ENCODE data around the gene C2CD2L. TPM values are rescaled to one million over a fixed set of nuclear protein-coding genes. Genes with fewer than 3 reads are reported as not detected.

The C2CD2L gene
- total and polyA plus RNA-seq, 2 donors from 2014 or later, result 16.0 to 17.7 TPM

- intact Hi-C loops (cut with DNase I), result no loop called here
- FAIRE-seq, result peak; percentile 51
- H3K9ac ChIP-seq (ENCODE audit: low read length in 3 of 3), result peak within 1 kb of the TSS; percentile 85 to 93 (median 86)
Observed at GRCh38 chr11:119084663-119085436, 22.3 kb upstream of the C2CD2L start, which contains the start of gene HMBS. Gene HMBS (plus strand): TSS chr11:119084881. CDS start chr11:119085034, 153 bp downstream.

GRCh38 chr11:119085437-119085847 is 21.7 kb upstream of the C2CD2L start:
- Histone ChIP-seq H3K27ac (ENCODE audit: low read depth in 2 of 2, low read length in 2 of 2) (peak overlapping the region; percentile 70 to 86), H3K27me3 (ENCODE audit: control insufficient read depth, insufficient read depth, low read length) (no peaks in the 10 kb centered on the region), H3K9ac (ENCODE audit: low read length in 3 of 3) (peak overlapping the region; percentile 77 to 86 (median 85)), H3K4me3 (ENCODE audit: low read length in 3 of 3) (peak overlapping the region; percentile 90 to 95 (median 91)), H3K9me3 (ENCODE audit: control insufficient read depth in 2 of 3, insufficient read depth in 1 of 3, low read length in 3 of 3) (no peaks in the 10 kb centered on the region), H3K4me1 (ENCODE audit: control insufficient read depth in 2 of 3, insufficient read depth in 2 of 3, low read depth in 1 of 3, low read length in 3 of 3) (peaks cover 0 to 10% (median 3%) of the 10 kb centered on the region in 3 donors), H3K36me3 (ENCODE audit: control insufficient read depth in 2 of 3, insufficient read depth in 3 of 3, low read length in 3 of 3) (peaks cover 0 to 16% (median 14%) of the 10 kb centered on the region in 3 donors)
- intact Hi-C loops (cut with DNase I), result no loop called here
- FAIRE-seq (no peak), DNase-seq (no peak)
- no peak for TF ChIP-seq CTCF (IDR thresholded peaks at IDR 0.05; ENCODE audit: borderline replicate concordance, extremely low read depth, insufficient read depth)

More at GRCh38 chr11:119084663-119085436, 22.3 kb upstream of the C2CD2L start, which contains the start of gene HMBS:
- Histone ChIP-seq H3K4me1 (ENCODE audit: control insufficient read depth in 2 of 3, insufficient read depth in 2 of 3, low read depth in 1 of 3, low read length in 3 of 3) (peaks cover 0 to 10% (median 3%) of the 10 kb centered on the region in 3 donors), H3K9me3 (ENCODE audit: control insufficient read depth in 2 of 3, insufficient read depth in 1 of 3, low read length in 3 of 3) (no peaks in the 10 kb centered on the region), H3K36me3 (ENCODE audit: control insufficient read depth in 2 of 3, insufficient read depth in 3 of 3, low read length in 3 of 3) (peaks cover 0 to 18% (median 15%) of the 10 kb centered on the region in 3 donors), H3K27me3 (ENCODE audit: control insufficient read depth, insufficient read depth, low read length) (no peaks in the 10 kb centered on the region), H3K4me3 (ENCODE audit: low read length in 3 of 3) (peak within 1 kb of the TSS; percentile 90 to 95 (median 91)), H3K27ac (ENCODE audit: low read depth in 2 of 2, low read length in 2 of 2) (peak within 1 kb of the TSS; percentile 86 to 90)
- peak; percentile 95 to 98 (median 97) for DNase-seq
- peak; percentile 8 for TF ChIP-seq CTCF (IDR thresholded peaks at IDR 0.05; ENCODE audit: borderline replicate concordance, extremely low read depth, insufficient read depth)

GRCh38 chr11:119087123-119087522 is 20.0 kb upstream of the C2CD2L start:
- no peaks in the 10 kb centered on the region for H3K27me3 ChIP-seq (ENCODE audit: control insufficient read depth, insufficient read depth, low read length)
- TF ChIP-seq CTCF (IDR thresholded peaks at IDR 0.05; ENCODE audit: borderline replicate concordance, extremely low read depth, insufficient read depth), result no peak
- H3K9me3 ChIP-seq (ENCODE audit: control insufficient read depth in 2 of 3, insufficient read depth in 1 of 3, low read length in 3 of 3), result no peaks in the 10 kb centered on the region
- H3K27ac ChIP-seq (ENCODE audit: low read depth in 2 of 2, low read length in 2 of 2), result no peak overlapping the region
- no peak for DNase-seq
- H3K4me3 ChIP-seq (ENCODE audit: low read length in 3 of 3), result no peak overlapping the region
- H3K36me3 ChIP-seq (ENCODE audit: control insufficient read depth in 2 of 3, insufficient read depth in 3 of 3, low read length in 3 of 3), result peaks cover 2 to 3% (median 2%) of the 10 kb centered on the region in 3 donors
- H3K4me1 ChIP-seq (ENCODE audit: control insufficient read depth in 2 of 3, insufficient read depth in 2 of 3, low read depth in 1 of 3, low read length in 3 of 3), result peaks cover 0 to 10% (median 3%) of the 10 kb centered on the region in 3 donors
- no peak for FAIRE-seq
- intact Hi-C loops (cut with DNase I), result no loop called here
- no peak overlapping the region for H3K9ac ChIP-seq (ENCODE audit: low read length in 3 of 3)

Measured in kidney (tissue), 14 donors.